NCI-H2227 (cell line): Measurements from ENCODE around the gene SEPTIN1.
"Not testable (repeated sequence)": the region's sequence is repeated elsewhere in the genome, so short reads cannot be mapped to it uniquely, and the experiment has no call there.

ENCODE experiments used
- DNase-seq: peaks from one replicate; lab custom pipeline; 2025; ENCODE audit not compliant: unreplicated experiment; lab: John Stamatoyannopoulos, UW

SEPTIN1 gene

DNA sequence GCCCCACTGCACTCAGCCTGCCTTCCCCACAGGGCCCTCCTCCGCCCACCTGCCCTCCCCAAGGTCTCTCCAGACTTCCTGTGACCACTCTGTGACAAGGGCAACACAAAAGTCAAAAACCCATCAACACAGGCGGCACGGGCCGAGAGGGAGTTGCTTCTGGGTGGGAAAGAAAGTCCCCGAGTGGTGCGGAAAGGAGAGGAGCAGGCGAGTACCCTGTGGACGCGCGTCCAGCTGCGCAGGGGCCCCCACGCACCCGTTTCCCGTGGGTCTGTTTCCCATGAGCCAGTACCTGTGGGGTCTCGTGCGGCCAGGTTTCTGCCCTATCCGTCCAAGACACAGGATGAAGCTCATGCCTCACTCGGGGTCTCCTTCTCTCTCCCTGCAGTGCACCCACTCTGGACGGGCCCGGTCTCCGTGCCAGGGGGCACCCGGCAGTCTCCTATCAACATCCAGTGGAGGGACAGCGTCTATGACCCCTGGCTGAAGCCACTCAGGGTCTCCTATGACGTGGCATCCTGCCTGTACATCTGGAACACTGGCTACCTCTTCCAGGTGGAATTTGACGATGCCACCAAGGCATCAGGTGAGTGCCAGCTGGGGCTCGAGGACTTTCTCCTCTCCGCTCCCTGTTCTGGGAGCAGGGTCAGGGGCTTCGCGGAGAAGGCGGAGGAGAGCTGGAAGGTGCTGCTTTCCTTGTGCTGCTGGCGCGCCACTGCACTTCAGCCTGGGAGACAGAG lies 39.4 kb downstream of the SEPTIN1 start:
- no peak for DNase-seq

DNA sequence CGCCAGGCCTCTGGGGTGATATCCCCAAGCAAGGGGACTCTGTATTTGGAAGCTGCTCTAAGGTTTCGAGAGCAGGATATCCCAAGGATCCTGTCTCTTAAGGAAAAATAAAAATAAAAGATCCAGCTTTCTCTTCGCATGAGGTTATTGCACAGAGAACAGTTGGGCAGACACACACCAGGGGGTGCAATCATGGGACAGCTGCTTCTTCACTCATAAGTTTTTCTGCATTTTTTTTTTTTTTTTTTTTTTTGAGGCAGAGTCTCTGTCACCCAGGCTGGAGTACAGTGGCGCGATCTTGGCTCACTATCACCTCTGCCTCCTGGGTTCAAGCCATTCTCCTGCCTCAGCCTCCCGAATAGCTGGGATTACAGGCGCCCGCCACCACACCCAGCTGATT lies 40.4 kb downstream of the SEPTIN1 start:
- DNase-seq = not testable (repeated sequence)

DNA sequence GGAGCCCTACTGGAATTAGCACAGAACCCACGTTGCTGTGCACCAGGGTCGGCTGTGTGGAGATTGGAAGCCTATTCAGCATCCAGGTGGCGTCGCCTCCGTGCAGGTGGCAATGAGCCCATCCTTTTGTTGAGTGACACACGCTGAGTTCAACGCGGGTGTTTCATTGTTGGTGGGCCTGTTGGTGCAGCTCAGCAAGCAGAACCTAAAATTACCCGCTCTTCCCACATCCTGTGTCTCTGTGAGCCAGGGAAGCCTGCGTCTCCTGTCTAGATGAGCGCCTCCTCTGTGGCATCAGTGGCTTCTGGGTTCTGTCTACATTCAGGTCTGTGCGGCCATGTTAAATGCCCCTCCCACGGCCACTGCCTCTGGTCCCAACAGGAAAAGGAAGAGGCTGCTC lies 41.7 kb downstream of the SEPTIN1 start:
- no peak for DNase-seq

DNA sequence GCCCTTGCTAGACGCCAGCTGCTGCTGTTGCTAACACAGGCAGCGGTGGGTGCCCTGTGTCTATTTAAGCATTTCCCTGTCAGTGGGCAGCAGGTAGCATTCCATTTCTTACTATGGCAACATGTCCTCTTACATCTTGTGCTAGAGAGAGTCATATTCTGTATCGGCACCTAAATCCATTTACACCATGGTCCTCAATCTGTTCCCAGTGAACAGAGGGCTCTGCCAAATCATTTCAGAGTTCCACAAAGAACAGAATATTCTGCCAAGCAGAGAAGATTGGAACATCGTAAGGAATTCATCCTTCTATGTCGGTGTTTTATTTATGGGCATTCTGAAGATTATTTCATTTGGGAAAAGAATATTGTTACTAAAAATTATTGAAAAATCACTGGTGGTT lies 43.6 kb downstream of the SEPTIN1 start:
- DNase-seq = not testable (repeated sequence)

DNA sequence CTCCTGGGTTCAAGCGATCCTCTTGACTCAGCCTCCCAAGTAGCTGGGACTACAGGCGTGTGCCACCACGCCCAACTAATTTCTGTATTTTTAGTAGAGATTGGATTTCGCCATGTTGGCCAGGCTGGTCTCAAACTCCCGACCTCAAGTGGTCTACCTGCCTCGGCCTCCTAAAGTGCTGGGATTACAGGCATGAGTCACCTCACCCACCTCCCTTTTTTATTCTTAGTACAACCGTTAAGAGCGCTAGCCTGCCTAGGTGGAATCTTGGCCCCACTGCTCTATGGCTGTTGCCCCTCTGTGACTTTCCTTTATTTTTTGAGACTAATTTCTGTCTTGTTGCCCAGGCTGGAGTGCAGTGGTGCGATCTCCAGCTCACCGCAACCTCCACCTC lies 44.4 kb downstream of the SEPTIN1 start:
- DNase-seq = not testable (repeated sequence)

DNA sequence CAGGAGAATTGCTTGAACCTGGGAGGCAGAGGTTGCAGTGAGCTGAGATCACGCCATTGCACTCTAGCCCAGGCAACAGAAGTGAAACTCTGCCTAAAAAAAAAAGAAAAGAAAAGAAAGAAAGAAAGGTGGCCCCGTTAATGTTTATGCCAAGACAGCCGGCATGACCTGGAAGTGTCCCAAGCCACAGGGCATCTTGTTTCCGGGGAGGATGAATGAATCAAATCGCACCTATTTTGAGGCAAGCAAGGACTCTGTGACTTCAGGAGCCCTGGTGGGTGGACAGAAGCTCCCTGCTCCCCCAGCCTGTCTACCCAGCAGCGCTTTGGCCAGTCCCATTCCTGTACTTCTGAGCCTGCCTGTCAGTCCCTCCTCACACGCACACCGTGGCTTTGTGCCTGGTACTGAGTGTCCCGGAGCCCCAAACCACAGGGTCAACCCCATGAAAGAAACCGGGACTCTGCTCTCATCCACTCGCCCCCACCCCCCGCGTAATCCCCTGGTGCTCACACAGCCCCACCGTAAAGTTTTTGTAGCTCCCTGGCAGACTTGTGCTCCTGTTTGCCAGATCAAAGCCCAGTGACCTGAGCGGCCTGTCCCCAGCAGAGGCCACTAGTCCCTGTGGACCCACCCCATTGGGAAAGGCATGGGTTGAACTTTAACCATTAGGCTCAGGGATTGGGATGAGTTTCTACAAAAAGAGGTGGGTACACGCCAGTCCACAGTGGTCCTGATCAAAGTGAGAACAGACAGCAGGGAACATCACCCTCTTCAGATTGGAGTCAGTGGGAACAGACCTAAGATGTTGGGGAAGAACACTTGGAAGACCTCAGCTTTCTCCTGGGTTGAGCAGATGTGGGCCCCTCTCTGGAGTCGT lies 46.5 kb downstream of the SEPTIN1 start:
- DNase-seq = no peak

DNA sequence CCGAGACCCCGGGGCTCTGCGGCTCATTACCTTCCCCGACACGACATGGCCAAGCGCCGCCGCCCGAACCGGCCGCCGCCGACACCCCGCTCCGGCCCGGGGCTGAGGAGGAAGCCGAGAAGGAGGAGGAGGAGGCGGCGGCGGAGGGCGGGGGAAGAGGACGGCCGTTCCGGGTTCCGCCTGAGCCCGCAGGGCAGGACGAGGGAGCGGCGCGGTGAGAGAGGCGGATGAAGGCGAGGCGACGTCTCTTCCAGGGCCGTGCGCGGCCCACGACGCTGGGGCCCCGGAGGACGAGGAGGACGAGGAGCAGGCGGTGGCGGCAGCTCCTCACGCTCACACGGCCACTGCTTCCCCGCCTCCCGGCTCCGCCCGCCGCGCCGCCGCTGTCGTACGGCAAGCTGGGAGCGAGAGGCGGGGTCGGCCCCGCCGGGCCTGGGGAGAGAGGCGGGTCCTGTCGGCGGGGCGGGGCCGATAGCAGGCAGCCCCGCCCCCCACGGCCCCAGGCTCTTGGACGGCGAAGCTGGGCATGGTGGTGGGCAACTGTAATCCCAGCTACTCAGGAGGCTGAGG lies 47.2 kb downstream of the SEPTIN1 start:
- DNase-seq = peak; percentile 91

DNA sequence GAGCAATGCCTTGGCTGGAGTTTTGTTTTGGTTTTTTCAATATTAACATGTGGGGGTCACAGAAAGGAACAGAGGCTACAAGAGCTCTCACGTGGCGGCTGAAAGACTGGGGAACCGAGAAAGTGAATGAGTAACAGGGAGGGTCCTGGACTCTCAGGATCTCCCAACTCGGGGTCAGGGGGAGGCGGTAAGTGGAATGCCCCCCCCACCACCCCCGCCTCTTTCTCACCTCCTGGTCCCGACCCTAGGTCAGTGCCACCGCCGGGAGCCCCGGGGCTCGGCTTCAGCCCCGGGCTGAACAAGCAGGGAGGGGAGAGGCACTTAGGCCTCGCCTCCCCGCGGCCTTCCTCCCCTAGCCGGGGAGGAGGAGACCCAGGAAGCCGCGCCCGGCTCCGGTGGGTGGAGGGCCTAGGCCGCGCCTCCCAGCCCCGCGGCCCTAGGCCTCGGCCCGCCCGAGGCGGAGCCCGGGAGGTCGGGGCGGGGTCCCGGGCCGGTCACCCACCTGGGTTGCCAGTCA lies 47.8 kb downstream of the SEPTIN1 start:
- DNase-seq = peak; percentile 86
